ENCODE measurements around the gene ANKMY2. TPM values are rescaled to one million over a fixed set of nuclear protein-coding genes. Genes with fewer than 3 reads are reported as not detected.

ANKMY2 gene
- total RNA-seq, 1 donor from 2014 or later = 6.9 TPM

DNA sequence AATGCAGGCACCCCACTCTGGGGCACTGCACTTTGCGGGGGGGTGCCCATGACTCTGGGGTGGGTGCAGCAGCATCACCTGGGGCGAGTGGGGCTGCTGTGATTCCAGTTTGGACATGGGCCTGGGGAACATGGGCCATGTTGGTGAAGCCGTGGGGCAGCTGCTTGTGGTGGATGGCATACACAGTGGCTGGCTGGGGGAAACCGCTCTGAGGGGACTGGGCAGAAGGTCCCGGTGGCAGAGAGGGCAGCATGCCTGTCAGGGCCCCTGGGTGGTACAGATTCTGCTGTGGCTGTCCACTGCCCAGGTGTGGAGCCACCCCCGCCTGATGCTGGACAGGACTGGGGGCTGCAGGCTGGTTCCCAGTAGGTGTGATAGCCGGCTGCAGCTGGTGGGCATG, 61.7 kb downstream of the ANKMY2 start:
- H3K27ac Mint-ChIP-seq = no peak overlapping the region
- intact Hi-C loops (cut with micrococcal nuclease) = no loop called here
- H3K4me1 Mint-ChIP-seq (ENCODE audit: low read depth) = no peaks in the 10 kb centered on the region
- H3K9me3 Mint-ChIP-seq = no peaks in the 10 kb centered on the region
- DNase-seq (ENCODE audit: low spot score) = no peak
- peaks cover 2% of the 10 kb centered on the region for H3K27me3 Mint-ChIP-seq (ENCODE audit: insufficient read depth)
- H3K36me3 Mint-ChIP-seq (ENCODE audit: low read depth) = no peaks in the 10 kb centered on the region
- no peak overlapping the region for H3K4me3 Mint-ChIP-seq

DNA sequence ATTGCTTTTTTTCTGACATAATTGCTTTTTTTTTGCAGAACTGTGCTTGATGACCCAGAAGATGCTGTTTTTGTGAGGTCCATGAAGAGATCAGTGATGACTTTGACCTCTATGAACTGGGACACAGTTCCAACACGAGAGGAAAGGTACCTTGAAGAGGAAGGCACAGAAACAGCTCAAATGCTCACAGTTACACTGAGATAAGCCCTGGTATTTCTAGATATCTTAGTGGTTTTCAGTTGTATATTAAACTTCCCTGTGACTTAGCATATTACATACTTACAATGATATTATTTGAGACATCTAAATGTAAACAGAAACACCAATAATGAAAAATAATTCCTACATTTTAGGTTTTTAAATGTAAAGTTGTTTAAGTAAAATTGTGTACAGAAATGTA, 64.3 kb downstream of the ANKMY2 start:
- no peaks in the 10 kb centered on the region for H3K4me1 Mint-ChIP-seq (ENCODE audit: low read depth)
- H3K36me3 Mint-ChIP-seq (ENCODE audit: low read depth) = no peaks in the 10 kb centered on the region
- no peaks in the 10 kb centered on the region for H3K9me3 Mint-ChIP-seq
- H3K27ac Mint-ChIP-seq = no peak overlapping the region
- DNase-seq (ENCODE audit: low spot score) = no peak
- intact Hi-C loops (cut with micrococcal nuclease) = no loop called here
- H3K4me3 Mint-ChIP-seq = no peak overlapping the region
- H3K27me3 Mint-ChIP-seq (ENCODE audit: insufficient read depth) = no peaks in the 10 kb centered on the region

- no peak for DNase-seq (ENCODE audit: low spot score)
- no peaks in the 10 kb centered on the region for H3K27me3 Mint-ChIP-seq (ENCODE audit: insufficient read depth)
- no peaks in the 10 kb centered on the region for H3K9me3 Mint-ChIP-seq
- intact Hi-C loops (cut with micrococcal nuclease) = no loop called here
- no peaks in the 10 kb centered on the region for H3K36me3 Mint-ChIP-seq (ENCODE audit: low read depth)
- H3K27ac Mint-ChIP-seq = no peak overlapping the region
- H3K4me1 Mint-ChIP-seq (ENCODE audit: low read depth) = no peaks in the 10 kb centered on the region
- no peak overlapping the region for H3K4me3 Mint-ChIP-seq
Observed at GRCh38 chr7:16579216-16579615, 66.3 kb downstream of the ANKMY2 start.

- H3K27me3 Mint-ChIP-seq (ENCODE audit: insufficient read depth) = peaks cover 3% of the 10 kb centered on the region
- no peaks in the 10 kb centered on the region for H3K36me3 Mint-ChIP-seq (ENCODE audit: low read depth)
- no peak overlapping the region for H3K27ac Mint-ChIP-seq
- H3K4me1 Mint-ChIP-seq (ENCODE audit: low read depth) = no peaks in the 10 kb centered on the region
- no peaks in the 10 kb centered on the region for H3K9me3 Mint-ChIP-seq
- no peak for DNase-seq (ENCODE audit: low spot score)
- intact Hi-C loops (cut with micrococcal nuclease) = no loop called here
- no peak overlapping the region for H3K4me3 Mint-ChIP-seq
Observed at GRCh38 chr7:16571941-16572340, 73.6 kb downstream of the ANKMY2 start.

GRCh38 chr7:16564909-16565426, 80.6 kb downstream of the ANKMY2 start:
- Mint-ChIP-seq H3K27me3 (ENCODE audit: insufficient read depth) (peaks cover 5% of the 10 kb centered on the region), H3K27ac (no peak overlapping the region), H3K36me3 (ENCODE audit: low read depth) (no peaks in the 10 kb centered on the region), H3K4me1 (ENCODE audit: low read depth) (peaks cover 13% of the 10 kb centered on the region), H3K9me3 (no peaks in the 10 kb centered on the region), H3K4me3 (no peak overlapping the region)
- no peak for DNase-seq (ENCODE audit: low spot score)
- intact Hi-C loops (cut with micrococcal nuclease) = loop anchor here (1.0 to 10.0 kb wide), 4 partner anchors 133 to 1260 kb away; no protein-coding TSS in a partner anchor

DNA sequence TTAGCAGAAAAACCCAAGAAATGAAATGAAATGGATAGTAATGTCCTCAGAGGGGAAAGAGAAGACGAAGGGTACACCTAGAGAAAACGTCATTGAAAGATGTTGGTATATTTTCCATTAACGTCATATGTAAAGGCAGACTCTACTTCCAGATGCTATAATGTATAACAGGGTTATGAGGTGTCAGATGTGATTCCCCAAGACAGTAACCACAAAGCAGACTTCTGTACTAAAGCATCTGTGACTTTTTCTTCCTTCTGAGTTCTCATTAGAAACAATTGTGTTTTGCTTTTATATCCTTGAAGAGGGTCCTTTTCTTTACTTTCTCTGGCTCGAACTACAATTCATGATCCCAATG, 81.6 kb downstream of the ANKMY2 start:
- Mint-ChIP-seq H3K4me3 (no peak overlapping the region), H3K36me3 (ENCODE audit: low read depth) (no peaks in the 10 kb centered on the region), H3K27me3 (ENCODE audit: insufficient read depth) (peaks cover 2% of the 10 kb centered on the region), H3K4me1 (ENCODE audit: low read depth) (peaks cover 13% of the 10 kb centered on the region), H3K9me3 (no peaks in the 10 kb centered on the region), H3K27ac (no peak overlapping the region)
- intact Hi-C loops (cut with micrococcal nuclease) = loop anchor here (10.0 kb wide), 1 partner anchor 1259 kb away; no protein-coding TSS in a partner anchor
- DNase-seq (ENCODE audit: low spot score) = no peak

DNA sequence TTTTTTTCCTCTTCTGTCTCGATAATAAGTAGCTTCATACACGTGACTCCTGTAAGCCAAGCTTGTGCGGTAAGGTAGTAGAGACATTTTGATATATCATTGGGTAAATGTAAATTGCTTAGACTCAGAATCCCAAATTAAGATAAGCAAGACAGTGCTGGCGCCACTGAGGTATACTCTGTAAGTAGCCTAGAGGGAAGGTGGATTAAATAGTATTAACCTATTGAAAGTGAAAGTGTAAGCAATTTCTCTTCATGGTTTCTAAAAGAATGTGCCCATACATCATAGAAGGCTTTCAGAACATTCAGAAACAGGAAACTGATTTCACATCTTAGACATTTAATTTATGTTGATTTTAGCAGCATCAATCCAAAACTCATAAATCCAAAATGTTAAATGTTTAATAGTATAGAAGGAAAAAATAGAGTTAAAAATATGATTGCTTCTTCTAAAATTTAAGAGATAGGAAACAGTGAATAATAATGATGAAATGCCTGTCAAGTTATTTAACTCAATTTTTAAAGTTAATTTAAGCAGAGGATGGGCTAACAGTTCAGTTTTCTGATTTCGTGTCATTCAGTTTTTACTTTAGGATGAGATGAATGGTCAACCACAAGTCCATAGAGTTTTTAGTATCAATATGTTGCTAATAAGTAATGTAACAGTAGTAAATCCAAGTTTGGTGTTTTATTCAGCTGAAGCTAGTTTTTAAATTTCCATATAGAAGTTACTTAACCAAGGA, 82.1 kb downstream of the ANKMY2 start:
- Mint-ChIP-seq H3K27ac (no peak overlapping the region), H3K4me1 (ENCODE audit: low read depth) (peaks cover 13% of the 10 kb centered on the region), H3K9me3 (no peaks in the 10 kb centered on the region), H3K27me3 (ENCODE audit: insufficient read depth) (peaks cover 2% of the 10 kb centered on the region), H3K36me3 (ENCODE audit: low read depth) (no peaks in the 10 kb centered on the region), H3K4me3 (no peak overlapping the region)
- intact Hi-C loops (cut with micrococcal nuclease) = loop anchor here (10.0 kb wide), 1 partner anchor 1259 kb away; no protein-coding TSS in a partner anchor
- no peak for DNase-seq (ENCODE audit: low spot score)

GRCh38 chr7:16562456-16563220, 82.9 kb downstream of the ANKMY2 start:
- Mint-ChIP-seq H3K36me3 (ENCODE audit: low read depth) (no peaks in the 10 kb centered on the region), H3K27me3 (ENCODE audit: insufficient read depth) (peaks cover 2% of the 10 kb centered on the region), H3K27ac (no peak overlapping the region), H3K4me1 (ENCODE audit: low read depth) (peaks cover 13% of the 10 kb centered on the region), H3K4me3 (no peak overlapping the region), H3K9me3 (no peaks in the 10 kb centered on the region)
- DNase-seq (ENCODE audit: low spot score) = no peak
- intact Hi-C loops (cut with micrococcal nuclease) = loop anchor here (10.0 kb wide), 1 partner anchor 1258 kb away; no protein-coding TSS in a partner anchor

DNA sequence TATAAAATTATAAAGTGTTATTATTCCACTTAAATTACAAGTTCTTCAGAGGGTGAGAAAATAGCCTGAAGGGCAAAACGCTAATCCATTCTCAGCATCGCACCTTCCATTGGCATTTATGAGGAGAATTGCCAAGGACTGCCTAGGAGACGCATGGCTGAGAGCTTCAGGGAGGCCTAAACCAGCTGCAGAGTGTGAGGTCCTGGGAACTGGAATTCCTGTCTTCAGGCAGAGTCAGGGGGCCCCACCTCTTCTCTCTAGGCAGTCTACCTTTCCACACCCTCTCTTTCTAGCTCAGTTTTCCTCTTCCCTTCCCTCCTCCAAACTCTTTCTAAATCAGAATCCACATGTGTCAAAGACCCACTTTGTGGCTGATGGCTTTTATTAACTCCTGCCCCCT, 83.6 kb downstream of the ANKMY2 start:
- DNase-seq (ENCODE audit: low spot score) = no peak
- Mint-ChIP-seq H3K27ac (no peak overlapping the region), H3K4me1 (ENCODE audit: low read depth) (peaks cover 13% of the 10 kb centered on the region)

DNA sequence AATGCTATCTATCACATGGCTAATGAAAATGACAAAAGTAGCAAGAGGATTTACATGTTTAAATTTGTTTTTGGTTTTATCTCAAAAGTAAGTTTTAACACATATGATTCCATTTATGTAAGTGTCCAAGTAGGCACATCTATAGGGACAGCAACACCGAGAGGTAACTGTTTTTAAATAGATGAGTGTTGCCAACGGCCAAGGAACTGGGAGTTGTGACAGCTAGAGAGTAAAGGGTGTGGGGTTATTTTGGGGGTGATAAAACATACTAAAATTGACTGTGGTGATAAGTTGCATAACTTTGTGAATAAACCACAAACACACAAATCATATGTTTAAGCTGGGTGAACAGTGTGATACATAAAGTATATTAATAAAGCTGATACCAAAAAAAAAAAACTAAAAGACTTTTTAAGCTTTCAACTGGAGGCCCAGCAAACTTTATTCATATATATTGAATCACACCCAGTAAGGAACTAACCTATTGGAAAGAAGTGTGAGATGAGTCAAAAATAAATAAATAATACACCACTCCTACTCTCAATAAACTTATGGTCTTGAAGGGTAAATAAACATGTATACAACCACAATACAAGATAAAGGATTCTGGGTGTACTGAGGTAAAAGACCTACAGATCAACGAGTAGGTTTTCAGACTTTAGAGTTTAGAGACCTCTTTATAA, 85.9 kb downstream of the ANKMY2 start:
- Mint-ChIP-seq H3K27ac (no peak overlapping the region), H3K4me3 (no peak overlapping the region), H3K4me1 (ENCODE audit: low read depth) (peaks cover 10% of the 10 kb centered on the region), H3K9me3 (no peaks in the 10 kb centered on the region), H3K27me3 (ENCODE audit: insufficient read depth) (peaks cover 3% of the 10 kb centered on the region), H3K36me3 (ENCODE audit: low read depth) (no peaks in the 10 kb centered on the region)
- no peak for DNase-seq (ENCODE audit: low spot score)
- intact Hi-C loops (cut with micrococcal nuclease) = loop anchor here (10.0 kb wide), 1 partner anchor 1255 kb away; no protein-coding TSS in a partner anchor

More for the DNA sequence above, 83.6 kb downstream of the ANKMY2 start:
- peaks cover 3% of the 10 kb centered on the region for H3K27me3 Mint-ChIP-seq (ENCODE audit: insufficient read depth)
- H3K4me3 Mint-ChIP-seq = no peak overlapping the region
- intact Hi-C loops (cut with micrococcal nuclease) = loop anchor here (10.0 kb wide), 1 partner anchor 1257 kb away; no protein-coding TSS in a partner anchor
- H3K36me3 Mint-ChIP-seq (ENCODE audit: low read depth) = no peaks in the 10 kb centered on the region
- H3K9me3 Mint-ChIP-seq = no peaks in the 10 kb centered on the region

DNA sequence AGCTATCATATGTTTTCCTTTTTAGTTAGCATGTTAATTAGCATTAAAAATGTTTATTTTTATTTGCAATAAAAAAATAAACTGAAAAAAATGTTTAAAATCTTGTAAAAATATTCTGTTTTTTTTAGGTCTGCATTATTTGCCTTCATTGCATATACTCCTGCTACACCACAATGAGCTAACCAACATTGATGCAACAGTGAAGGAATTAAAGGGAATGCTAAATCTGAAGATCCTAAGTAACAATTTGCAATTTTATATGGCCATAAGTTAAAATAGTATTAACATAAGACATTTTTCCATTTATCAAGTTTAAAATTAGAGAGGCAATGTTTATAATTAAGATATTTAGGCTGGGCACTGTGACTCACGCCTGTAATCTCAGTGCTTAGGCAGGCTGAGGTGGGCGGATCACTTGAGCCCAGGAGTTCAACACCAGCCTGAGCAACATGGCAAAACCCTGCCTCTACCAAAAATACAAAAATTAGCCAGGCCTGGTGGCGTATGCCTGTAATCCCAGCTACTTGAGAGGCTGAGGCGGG, 86.7 kb downstream of the ANKMY2 start:
- Mint-ChIP-seq H3K4me3 (no peak overlapping the region), H3K36me3 (ENCODE audit: low read depth) (no peaks in the 10 kb centered on the region), H3K4me1 (ENCODE audit: low read depth) (peaks cover 3% of the 10 kb centered on the region), H3K27ac (no peak overlapping the region), H3K9me3 (no peaks in the 10 kb centered on the region), H3K27me3 (ENCODE audit: insufficient read depth) (peaks cover 3% of the 10 kb centered on the region)
- intact Hi-C loops (cut with micrococcal nuclease) = no loop called here
- DNase-seq (ENCODE audit: low spot score) = no peak

- DNase-seq (ENCODE audit: low spot score) = no peak
- intact Hi-C loops (cut with micrococcal nuclease) = no loop called here
Observed at GRCh38 chr7:16556359-16556758, 89.2 kb downstream of the ANKMY2 start.

More at GRCh38 chr7:16556359-16556758, 89.2 kb downstream of the ANKMY2 start:
- Mint-ChIP-seq H3K27me3 (ENCODE audit: insufficient read depth) (peaks cover 7% of the 10 kb centered on the region), H3K36me3 (ENCODE audit: low read depth) (no peaks in the 10 kb centered on the region), H3K9me3 (no peaks in the 10 kb centered on the region), H3K4me3 (no peak overlapping the region), H3K27ac (no peak overlapping the region), H3K4me1 (ENCODE audit: low read depth) (no peaks in the 10 kb centered on the region)

All from activated T-helper 1 cell treated with anti-CD3 and anti-CD28 coated beads, Interleukin-12 subunit alpha, Interleukin-12 subunit beta, Interleukin-2, Interleukin-4 antibody, amounts not matched to agents 30 ng/mL and 10 ng/mL and 1 ng/mL, durations not matched to agents 14 hours and 24 hours and 36 hours (primary cell).